Measurements from ENCODE around the gene ZFHX3.
A peak's percentile ranks its signal among the peaks of the same experiment; 100 is the strongest.

GRCh38 chr16:73053364-73054124 lies 5.6 kb upstream of the ZFHX3 start:
- TF ChIP-seq TEAD4 (IDR thresholded peaks at IDR 0.05; ENCODE audit: low read depth, low read length) (peak; percentile 34; the same call in 1 of the 2 replicates), PHF8 (conservative IDR thresholded peaks at IDR 0.05; ENCODE audit: low read depth, low read length) (no peak)
